GM21447 (cell line): Measurements from ENCODE around the gene SUCO.

Experiments used
- ATAC-seq: cut with Tn5 transposase; IDR thresholded peaks from one replicate; pipeline ENCODE4 v1.9.1; 2021; ENCODE audit not compliant: unreplicated experiment

The SUCO gene

GRCh38 chr1:172641492-172641891, 108.5 kb downstream of the SUCO start:
- ATAC-seq: no peak

- no peak for ATAC-seq
Observed at GRCh38 chr1:172642970-172643369, 110.0 kb downstream of the SUCO start.

- no peak for ATAC-seq
Observed at GRCh38 chr1:172646653-172647052, 113.7 kb downstream of the SUCO start.

GRCh38 chr1:172647110-172647564, 114.2 kb downstream of the SUCO start:
- no peak for ATAC-seq

- no peak for ATAC-seq
Observed at GRCh38 chr1:172647987-172648386, 115.0 kb downstream of the SUCO start.

GRCh38 chr1:172650474-172651193, 117.7 kb downstream of the SUCO start:
- no peak for ATAC-seq

GRCh38 chr1:172653015-172653709, 120.2 kb downstream of the SUCO start:
- ATAC-seq: no peak

- ATAC-seq: no peak
Observed at GRCh38 chr1:172654535-172654934, 121.6 kb downstream of the SUCO start.

- no peak for ATAC-seq
Observed at GRCh38 chr1:172656576-172656975, 123.6 kb downstream of the SUCO start.

- no peak for ATAC-seq
Observed at GRCh38 chr1:172657586-172657985, 124.6 kb downstream of the SUCO start.

- ATAC-seq: no peak
Observed at GRCh38 chr1:172658871-172659453, 126.0 kb downstream of the SUCO start, which contains the start of gene FASLG. Gene FASLG (plus strand): TSS chr1:172659103. CDS start chr1:172659202, 99 bp downstream.

GRCh38 chr1:172661107-172661506, 128.2 kb downstream of the SUCO start:
- no peak for ATAC-seq
